Upper lobe of right lung (tissue), 1 donor: ENCODE results near the gene NT5C2. TPM values are rescaled to one million over a fixed set of nuclear protein-coding genes. Genes with fewer than 3 reads are reported as not detected.

ENCODE experiments used
- ATAC-seq: fragments of 200-7000 bp; cut with Tn5 transposase; one replicate; pipeline ENCODE4 v1.9.1; 2020; ENCODE audit warnings: mild to moderate bottlenecking, moderate library complexity
- DNase-seq: peaks from one replicate; pipeline ENCODE4 v3.0.0-alpha.2; 2020
- H3K27ac ChIP-seq: fragments of 200-600 bp; one replicate; pipeline ENCODE4 v1.8.0; 2022
- H3K27me3 ChIP-seq: fragments of 200-600 bp; one replicate; pipeline ENCODE4 v1.8.0; 2022; ENCODE audit warnings: mild to moderate bottlenecking
- H3K36me3 ChIP-seq: fragments of 200-600 bp; one replicate; pipeline ENCODE4 v1.8.0; 2022
- H3K4me1 ChIP-seq: fragments of 200-600 bp; one replicate; pipeline ENCODE4 v1.8.0; 2022
- H3K4me3 ChIP-seq: fragments of 200-600 bp; one replicate; pipeline ENCODE4 v1.8.0; 2022; ENCODE audit warnings: mild to moderate bottlenecking
- H3K9me3 ChIP-seq: fragments of 200-600 bp; one replicate; pipeline ENCODE4 v1.8.0; 2022
- CTCF ChIP-seq: fragments of 200-600 bp; IDR thresholded peaks from one replicate; pipeline ENCODE4 v1.8.0; 2022; ENCODE audit warnings: antibody characterized with exemption
- intact Hi-C: fragments of 100-400 bp; cut with DNase I; formaldehyde crosslinking; loops from one replicate; pipeline ENCODE4 v1.11.0; 2022
- long read RNA-seq: library from polyadenylated mRNA; unstranded; transcript quantifications from one replicate; pipeline ENCODE4 v2.0.0, GENCODE V29; 2021
- total RNA-seq: library from RNA; stranded (reverse); fragmentation: NEBNext Ultra II Directional; extraction: Animal tissue kit (Norgen Biotek cat#: 25700); gene quantifications from one replicate; pipeline ENCODE4 v1.2.1, GENCODE V29; 2021
- donor health status: DM: no; HTN: yes; CAD: no; lungs with severe emphysema.

Gene NT5C2
- 92.7 TPM for total RNA-seq
- long read RNA-seq, transcript NT5C2-201 (18 exons, 3,435 nt) = major isoform, 6 of 60 reads
- long read RNA-seq, partial matches to known transcripts = 11 of 60 reads
- long read RNA-seq, other reads (novel, unspliced or antisense) = 40 of 60 reads

- H3K36me3 ChIP-seq = peaks cover 2% of the 10 kb centered on the region
- H3K27me3 ChIP-seq = no peaks in the 10 kb centered on the region
- ATAC-seq (peak; percentile 96), DNase-seq (peak; percentile 93)
- H3K4me3 ChIP-seq = peak within 1 kb of the TSS; percentile 88
- H3K9me3 ChIP-seq = no peaks in the 10 kb centered on the region
- peak within 1 kb of the TSS; percentile 97 for H3K27ac ChIP-seq
- peaks cover 50% of the 10 kb centered on the region for H3K4me1 ChIP-seq
- intact Hi-C loops = no loop called here
- no peak for TF ChIP-seq CTCF
These were observed at the start of gene NT5C2 for GRCh38 chr10:103193107-103193819. TSS of gene NT5C2 (minus strand) at chr10:103193272. CDS start at chr10:103174958, 18,314 bp downstream.

DNA sequence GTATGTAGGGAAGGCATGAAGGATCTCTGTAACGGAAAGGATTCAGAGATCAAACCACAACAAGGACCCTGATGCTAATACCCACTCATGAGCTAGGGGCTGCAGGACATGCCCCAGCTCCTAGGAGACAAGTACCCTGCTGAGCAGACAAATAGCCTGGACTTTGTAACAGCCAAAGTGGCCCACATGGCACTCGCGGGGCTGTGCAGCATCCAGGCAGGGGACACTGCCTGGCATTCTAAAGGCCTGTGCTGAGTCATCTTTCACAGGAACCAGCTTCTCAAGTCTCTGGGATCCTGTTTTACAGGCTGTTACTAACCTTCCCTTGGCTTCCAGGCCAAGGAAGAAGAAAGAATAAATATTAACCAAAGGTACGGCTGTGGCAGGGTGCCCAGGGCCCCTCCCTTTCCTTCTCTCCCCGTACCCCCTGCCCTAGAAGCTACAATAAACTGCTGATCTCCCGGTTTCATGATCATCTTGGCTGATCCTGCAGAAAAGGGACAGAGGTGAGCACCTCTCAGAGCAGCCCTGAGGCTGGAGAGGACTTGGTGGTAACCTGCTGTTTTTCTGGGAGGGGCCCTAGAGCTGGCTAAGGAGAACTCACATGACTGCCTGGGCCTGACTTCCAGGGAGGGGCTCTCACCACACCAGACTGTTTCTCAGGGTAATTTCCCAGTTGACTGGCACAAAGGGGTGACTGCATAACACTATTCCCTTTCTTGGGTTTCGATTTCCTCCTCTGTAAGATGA is 48.4 kb upstream of the NT5C2 start:
- peak; percentile 84 for ATAC-seq
- Histone ChIP-seq H3K36me3 (no peaks in the 10 kb centered on the region), H3K27me3 (no peaks in the 10 kb centered on the region), H3K4me1 (peaks cover 23% of the 10 kb centered on the region), H3K27ac (peak overlapping the region; percentile 79), H3K9me3 (no peaks in the 10 kb centered on the region), H3K4me3 (peak overlapping the region; percentile 4)
- TF ChIP-seq CTCF = no peak
- intact Hi-C loops = loop anchor here (10.0 kb wide), 1 partner anchor 327 kb away; the partner anchor contains the start of gene CNNM2
- peak; percentile 79 for DNase-seq

DNA sequence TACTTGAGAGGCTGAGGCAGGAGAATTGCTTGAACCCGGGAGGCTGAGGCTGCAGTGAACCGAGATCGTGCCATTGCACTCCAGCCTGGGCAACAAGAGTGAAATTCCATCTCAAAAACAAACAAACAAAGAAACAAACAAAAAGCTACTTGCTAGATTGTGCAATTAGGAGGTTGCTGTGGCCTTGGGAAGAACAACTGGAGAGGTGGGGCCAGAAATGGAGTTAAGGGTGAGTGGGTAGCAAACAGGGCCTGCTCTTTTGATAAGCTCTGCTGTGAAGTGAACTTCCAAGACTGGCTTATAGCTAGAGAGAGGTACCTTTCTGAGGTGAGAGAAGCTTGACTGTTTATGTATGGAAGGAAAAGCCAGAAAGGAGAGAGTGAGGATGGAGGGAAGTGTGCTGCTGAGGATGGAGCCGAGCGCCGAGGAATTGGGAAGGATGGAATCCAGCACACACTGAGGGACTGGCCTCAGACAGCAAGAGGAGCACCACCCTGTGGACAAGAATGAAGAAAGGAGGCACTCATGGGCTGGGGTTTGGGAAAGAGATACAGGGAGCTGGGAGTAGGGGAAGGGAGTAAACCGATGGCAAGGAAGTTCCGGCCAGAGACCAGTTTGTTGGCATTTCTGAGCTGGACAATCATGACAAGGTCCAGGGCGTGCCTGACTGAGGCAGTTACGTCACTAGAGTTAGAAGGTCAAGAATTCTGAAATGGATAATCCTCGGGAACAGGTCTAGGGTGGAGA is 45.6 kb upstream of the NT5C2 start:
- no peak overlapping the region for H3K4me3 ChIP-seq
- DNase-seq = no peak
- TF ChIP-seq CTCF = no peak
- H3K27ac ChIP-seq = no peak overlapping the region
- peak; percentile 28 for ATAC-seq
- intact Hi-C loops = no loop called here
- no peaks in the 10 kb centered on the region for H3K9me3 ChIP-seq
- H3K27me3 ChIP-seq = no peaks in the 10 kb centered on the region
- peaks cover 16% of the 10 kb centered on the region for H3K4me1 ChIP-seq
- H3K36me3 ChIP-seq = no peaks in the 10 kb centered on the region

GRCh38 chr10:103235775-103236174 is 42.7 kb upstream of the NT5C2 start:
- no peak for ATAC-seq
- no peak for DNase-seq
- Histone ChIP-seq H3K9me3 (no peaks in the 10 kb centered on the region), H3K36me3 (no peaks in the 10 kb centered on the region), H3K27ac (no peak overlapping the region), H3K4me1 (peaks cover 13% of the 10 kb centered on the region), H3K27me3 (no peaks in the 10 kb centered on the region), H3K4me3 (no peak overlapping the region)
- intact Hi-C loops = no loop called here
- no peak for TF ChIP-seq CTCF

- no peaks in the 10 kb centered on the region for H3K9me3 ChIP-seq
- no peak overlapping the region for H3K4me3 ChIP-seq
- peak; percentile 52 for ATAC-seq
- H3K27ac ChIP-seq = peak overlapping the region; percentile 19
- H3K36me3 ChIP-seq = no peaks in the 10 kb centered on the region
- DNase-seq = no peak
- peaks cover 10% of the 10 kb centered on the region for H3K4me1 ChIP-seq
- intact Hi-C loops = no loop called here
- TF ChIP-seq CTCF = no peak
- H3K27me3 ChIP-seq = no peaks in the 10 kb centered on the region
These were observed 39.9 kb upstream of the NT5C2 start for GRCh38 chr10:103232772-103233488.
